Smooth muscle cell (in vitro differentiated cells): ENCODE measurements around the gene KLHL22. TPM values are rescaled to one million over a fixed set of nuclear protein-coding genes. Genes with fewer than 3 reads are reported as not detected.

Source experiments
- DNase-seq: peaks from one replicate; lab custom pipeline; 2025; ENCODE audit not compliant: unreplicated experiment; lab: John Stamatoyannopoulos, UW
- H2AFZ ChIP-seq: fragments of 200-600 bp; sonication (generic); 2 replicates; pipeline ENCODE4 v1.6.0; 2016; ENCODE audit warnings: antibody characterized with exemption, low read depth, mild to moderate bottlenecking
- H3F3A ChIP-seq: fragments of 200-600 bp; sonication (generic); 2 replicates; pipeline ENCODE4 v1.6.0; 2017; ENCODE audit warnings: antibody characterized with exemption, low read depth
- H3K27ac ChIP-seq: fragments of 200-600 bp; sonication (generic); 2 replicates; pipeline ENCODE4 v1.5.1; 2016; ENCODE audit warnings: low read depth, mild to moderate bottlenecking
- H3K27me3 ChIP-seq: fragments of 200-600 bp; sonication (generic); 2 replicates; pipeline ENCODE4 v1.6.1; 2016; ENCODE audit warnings: low read depth, mild to moderate bottlenecking
- H3K36me3 ChIP-seq: fragments of 200-600 bp; sonication (generic); 2 replicates; pipeline ENCODE4 v1.5.1; 2016; ENCODE audit warnings: low read depth
- H3K4me1 ChIP-seq: fragments of 200-600 bp; sonication (generic); 2 replicates; pipeline ENCODE4 v1.5.1; 2016; ENCODE audit warnings: low read depth
- H3K4me2 ChIP-seq: fragments of 200-600 bp; sonication (generic); 2 replicates; pipeline ENCODE4 v1.6.0; 2016; ENCODE audit warnings: mild to moderate bottlenecking
- H3K4me3 ChIP-seq: fragments of 200-600 bp; sonication (generic); 2 replicates; pipeline ENCODE4 v1.5.1; 2016; ENCODE audit warnings: mild to moderate bottlenecking
- H3K79me2 ChIP-seq: fragments of 200-600 bp; sonication (generic); 2 replicates; pipeline ENCODE4 v1.6.0; 2016; ENCODE audit warnings: low read depth, mild to moderate bottlenecking
- H3K9ac ChIP-seq: fragments of 200-600 bp; sonication (generic); 2 replicates; pipeline ENCODE4 v1.6.0; 2016; ENCODE audit warnings: low read depth
- H3K9me3 ChIP-seq: fragments of 200-600 bp; sonication (generic); replicated peaks from 2 replicates; pipeline ENCODE4 v1.5.1; 2016; ENCODE audit warnings: low read depth
- H4K20me1 ChIP-seq: fragments of 200-600 bp; sonication (generic); 2 replicates; pipeline ENCODE4 v1.6.0; 2016; ENCODE audit warnings: low read depth
- CTCF ChIP-seq: fragments of 200-600 bp; sonication (generic); IDR thresholded peaks from 2 replicates; pipeline ENCODE4 v1.5.1; 2017; ENCODE audit warnings: borderline replicate concordance, mild to moderate bottlenecking, antibody characterized with exemption; ENCODE audit not compliant: insufficient read depth, poor library complexity, severe bottlenecking
- WGBS: methylation state at CpG from one replicate; pipeline ENCODE4 v1.1.7; 2016; ENCODE audit warnings: low lambda C conversion rate; 5-methylcytosine and 5-hydroxymethylcytosine counted together
- polyA plus RNA-seq: library from polyadenylated mRNA; unstranded; fragments of >200 nt; fragmentation: Nextera tagmentation; extraction: Ambion mirVana; gene quantifications from 2 replicates; pipeline ENCODE4 v1.2.1, GENCODE V29; 2016
- total RNA-seq: library from RNA; depleted of rRNA; stranded (reverse); fragments of >200 nt; gene quantifications from 2 replicates; pipeline ENCODE4 v1.2.3, GENCODE V29; 2014

KLHL22 gene
- total and polyA plus RNA-seq, 2 experiments from 2014 or later, result 17.1 to 27.3 TPM

DNA sequence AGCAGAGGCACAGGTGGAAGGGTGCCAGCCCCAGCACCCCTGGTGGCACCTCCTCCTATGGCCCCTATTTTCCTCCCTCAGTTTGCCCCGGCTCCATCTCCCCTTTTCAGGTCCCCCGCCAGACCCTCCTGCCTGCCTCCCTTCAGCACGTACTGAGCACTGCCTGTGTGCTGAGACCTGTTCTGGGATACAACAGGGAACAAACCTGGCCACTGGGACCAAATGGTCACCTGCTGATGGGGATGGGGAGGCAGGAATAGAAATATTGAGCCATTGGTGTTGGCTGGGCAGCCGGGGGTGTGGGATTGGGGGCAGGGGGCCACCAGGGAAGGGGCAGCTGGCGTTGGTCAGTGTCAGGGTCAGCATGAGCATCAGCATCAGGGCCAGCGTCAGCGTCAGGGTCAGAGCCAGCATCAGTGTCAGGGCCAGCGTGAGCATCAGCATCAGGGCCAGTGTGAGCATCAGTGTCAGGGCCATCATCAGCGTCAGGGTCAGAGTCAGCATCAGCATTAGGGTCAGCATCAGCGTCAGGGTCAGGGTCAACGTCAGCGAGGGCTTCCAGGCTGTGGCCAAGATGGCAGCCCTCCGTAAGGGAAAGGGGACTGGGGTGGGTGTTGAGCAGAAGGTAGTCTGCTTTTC lies 94.1 kb downstream of the KLHL22 start:
- Histone ChIP-seq H3K4me1 (no peaks in the 10 kb centered on the region), H2AFZ (no peak overlapping the region), H3K4me3 (no peak overlapping the region), H3K4me2 (no peak overlapping the region), H3K27me3 (no peaks in the 10 kb centered on the region), H3K9me3 (no peaks in the 10 kb centered on the region), H3K36me3 (no peaks in the 10 kb centered on the region), H3K27ac (no peak overlapping the region), H3F3A (no peaks in the 10 kb centered on the region), H3K9ac (no peak overlapping the region), H3K79me2 (peaks cover 27% of the 10 kb centered on the region), H4K20me1 (peaks cover 40% of the 10 kb centered on the region)
- no peak for DNase-seq
- 98% methylated on average over 12 of the region's 13 CpGs for WGBS
- no peak for TF ChIP-seq CTCF

- H3K4me2 ChIP-seq, result no peak overlapping the region
- peaks cover under 1% of the 10 kb centered on the region for H3K4me1 ChIP-seq
- H3K9ac ChIP-seq, result no peak overlapping the region
- peaks cover 46% of the 10 kb centered on the region for H4K20me1 ChIP-seq
- WGBS, result 95% methylated on average over 15 of the region's 15 CpGs
- H3K4me3 ChIP-seq, result no peak overlapping the region
- no peak for TF ChIP-seq CTCF
- H3K27me3 ChIP-seq, result no peaks in the 10 kb centered on the region
- H3F3A ChIP-seq, result peaks cover 4% of the 10 kb centered on the region
- H3K9me3 ChIP-seq, result no peaks in the 10 kb centered on the region
- DNase-seq, result no peak
- peaks cover 29% of the 10 kb centered on the region for H3K79me2 ChIP-seq
- no peak overlapping the region for H2AFZ ChIP-seq
- H3K27ac ChIP-seq, result no peak overlapping the region
- H3K36me3 ChIP-seq, result no peaks in the 10 kb centered on the region
These were observed 94.8 kb downstream of the KLHL22 start for GRCh38 chr22:20400606-20401375.

GRCh38 chr22:20399866-20400605 lies 95.6 kb downstream of the KLHL22 start:
- peaks cover 46% of the 10 kb centered on the region for H4K20me1 ChIP-seq
- no peaks in the 10 kb centered on the region for H3K27me3 ChIP-seq
- 88% methylated on average over 4 of the region's 4 CpGs for WGBS
- no peak overlapping the region for H3K4me2 ChIP-seq
- H3F3A ChIP-seq, result peaks cover 4% of the 10 kb centered on the region
- peaks cover 37% of the 10 kb centered on the region for H3K79me2 ChIP-seq
- peaks cover 8% of the 10 kb centered on the region for H3K4me1 ChIP-seq
- no peaks in the 10 kb centered on the region for H3K9me3 ChIP-seq
- no peak overlapping the region for H3K9ac ChIP-seq
- no peak for DNase-seq
- TF ChIP-seq CTCF, result no peak
- no peak overlapping the region for H2AFZ ChIP-seq
- H3K36me3 ChIP-seq, result no peaks in the 10 kb centered on the region
- H3K4me3 ChIP-seq, result no peak overlapping the region
- H3K27ac ChIP-seq, result no peak overlapping the region
